T-helper 17 cell (primary cell): ENCODE results near the gene EFHD2. TPM values are rescaled to one million over a fixed set of nuclear protein-coding genes. Genes with fewer than 3 reads are reported as not detected.
A peak's percentile ranks its signal among the peaks of the same experiment; 100 is the strongest.

Source experiments
- ATAC-seq: fragments of 150-1000 bp; cut with Tn5 transposase; 2 replicates; pipeline ENCODE4 v1.10.0; 2021; ENCODE audit warnings: mild to moderate bottlenecking, moderate library complexity
- DNase-seq, 3 donors: peaks; one replicate each; pipeline versions ENCODE4 v3.0.0 to v3.0.0-alpha.2; 2020 to 2021
- H3K9me3 ChIP-seq: one replicate; pipeline ENCODE4 v1.7.0; 2013; ENCODE audit warnings: low read length, mild to moderate bottlenecking; ENCODE audit not compliant: control insufficient read depth, poor library complexity, severe bottlenecking
- H3K27ac Mint-ChIP-seq: one replicate; pipeline ENCODE4 v1.8.0; 2022; ENCODE audit warnings: mild to moderate bottlenecking, moderate library complexity, mixed read lengths
- H3K27me3 Mint-ChIP-seq: one replicate; pipeline ENCODE4 v1.8.0; 2022; ENCODE audit warnings: mixed read lengths
- H3K36me3 Mint-ChIP-seq: one replicate; pipeline ENCODE4 v1.8.0; 2022; ENCODE audit warnings: low read depth, mixed read lengths
- H3K4me1 Mint-ChIP-seq: one replicate; pipeline ENCODE4 v1.8.0; 2022; ENCODE audit warnings: mild to moderate bottlenecking, mixed read lengths
- H3K4me3 Mint-ChIP-seq: one replicate; pipeline ENCODE4 v1.8.0; 2022; ENCODE audit warnings: mild to moderate bottlenecking, moderate library complexity, mixed read lengths
- total RNA-seq, 4 donors: library from RNA in 2 of 4; stranded (reverse) in 2 of 4; gene quantifications; one replicate each; pipeline ENCODE4 v1.2.3 and lab custom pipeline; 2022 to 2026

The EFHD2 gene
- total RNA-seq, 2 donors from 2014 or later: 135 to 197 TPM

DNA sequence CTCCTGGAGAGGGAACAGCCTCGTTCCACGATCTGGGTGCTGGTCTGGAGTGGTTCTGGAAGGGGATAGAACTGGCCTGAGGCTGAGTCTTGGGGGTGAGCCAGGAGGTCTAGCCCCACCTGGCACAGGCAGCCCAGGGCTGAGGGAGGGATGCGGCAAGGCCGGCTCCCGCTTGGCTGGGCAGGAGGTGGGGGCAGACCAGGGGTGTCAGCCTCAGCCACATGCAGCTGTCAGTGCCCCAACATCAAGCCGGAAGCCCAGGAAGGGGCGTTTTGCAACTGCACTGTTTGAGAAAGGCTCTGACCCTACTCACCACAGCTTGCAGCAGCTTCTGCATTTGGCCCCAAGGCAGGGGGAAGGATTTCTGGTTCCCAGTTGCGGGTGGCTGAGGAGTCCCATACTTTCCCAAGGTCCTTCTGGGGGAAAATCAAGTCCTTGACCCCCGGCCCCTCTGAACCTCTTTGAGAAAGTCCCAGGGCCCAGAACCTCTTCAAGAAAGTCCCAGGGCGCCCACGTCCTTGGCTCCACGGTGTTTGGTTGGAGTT, 2.0 kb downstream of the EFHD2 start:
- Mint-ChIP-seq H3K4me1 (peaks cover 49% of the 10 kb centered on the region), H3K36me3 (no peaks in the 10 kb centered on the region)
- no peak for DNase-seq

DNA sequence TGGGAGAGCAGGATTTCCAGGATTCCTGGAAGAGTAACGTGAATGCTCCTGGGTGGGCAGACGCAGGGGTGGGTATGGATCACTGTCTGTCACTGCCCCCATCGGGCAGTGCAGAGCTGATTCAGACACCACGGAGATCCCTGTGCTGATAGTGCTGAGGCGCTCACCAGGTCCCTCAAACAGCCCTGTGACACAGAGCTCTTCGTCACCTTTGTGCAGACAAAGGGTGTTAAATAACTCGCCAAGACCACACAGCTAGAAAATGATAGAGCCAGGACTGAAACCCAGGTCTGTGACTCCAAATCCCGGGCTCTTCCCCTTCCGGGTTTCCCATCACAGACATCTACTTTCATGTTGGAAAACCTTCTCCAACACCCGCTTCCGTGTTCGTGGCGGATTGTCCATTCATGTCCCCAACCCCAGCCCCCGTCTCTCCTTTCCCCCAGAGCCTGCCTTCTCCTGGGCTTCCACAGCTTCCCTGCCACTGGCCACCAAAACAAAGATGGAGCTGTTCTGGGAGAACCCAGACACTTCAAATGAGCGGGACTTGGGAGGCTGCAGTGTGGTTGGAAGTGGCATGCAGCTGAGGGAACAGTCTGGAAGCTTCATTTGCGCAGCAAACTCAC, 2.6 kb downstream of the EFHD2 start:
- no peaks in the 10 kb centered on the region for H3K9me3 ChIP-seq
- Mint-ChIP-seq H3K27ac (peak overlapping the region; percentile 98), H3K36me3 (no peaks in the 10 kb centered on the region), H3K4me3 (peak overlapping the region; percentile 97), H3K27me3 (no peaks in the 10 kb centered on the region), H3K4me1 (peaks cover 54% of the 10 kb centered on the region)
- ATAC-seq: peak; percentile 27
- DNase-seq: peak in 1 of 3 donors; percentile 44

More for the DNA sequence above, 2.0 kb downstream of the EFHD2 start:
- peak overlapping the region; percentile 97 for H3K4me3 Mint-ChIP-seq
- H3K9me3 ChIP-seq: no peaks in the 10 kb centered on the region
- peak; percentile 19 for ATAC-seq
- H3K27ac Mint-ChIP-seq: peak overlapping the region; percentile 98
- H3K27me3 Mint-ChIP-seq: no peaks in the 10 kb centered on the region

- peak overlapping the region; percentile 98 for H3K27ac Mint-ChIP-seq
- H3K9me3 ChIP-seq: no peaks in the 10 kb centered on the region
- ATAC-seq (no peak), DNase-seq (no peak)
- H3K27me3 Mint-ChIP-seq: no peaks in the 10 kb centered on the region
- H3K4me3 Mint-ChIP-seq: peak overlapping the region; percentile 97
- H3K36me3 Mint-ChIP-seq: no peaks in the 10 kb centered on the region
- H3K4me1 Mint-ChIP-seq: peaks cover 57% of the 10 kb centered on the region
These were observed 3.2 kb downstream of the EFHD2 start for GRCh38 chr1:15412843-15413242.

- H3K9me3 ChIP-seq: no peaks in the 10 kb centered on the region
- peaks cover 57% of the 10 kb centered on the region for H3K4me1 Mint-ChIP-seq
- peak overlapping the region; percentile 98 for H3K27ac Mint-ChIP-seq
- peak overlapping the region; percentile 97 for H3K4me3 Mint-ChIP-seq
- ATAC-seq: no peak
- no peaks in the 10 kb centered on the region for H3K27me3 Mint-ChIP-seq
- no peaks in the 10 kb centered on the region for H3K36me3 Mint-ChIP-seq
- DNase-seq: no peak
These were observed 4.1 kb downstream of the EFHD2 start for GRCh38 chr1:15413563-15414444.

DNA sequence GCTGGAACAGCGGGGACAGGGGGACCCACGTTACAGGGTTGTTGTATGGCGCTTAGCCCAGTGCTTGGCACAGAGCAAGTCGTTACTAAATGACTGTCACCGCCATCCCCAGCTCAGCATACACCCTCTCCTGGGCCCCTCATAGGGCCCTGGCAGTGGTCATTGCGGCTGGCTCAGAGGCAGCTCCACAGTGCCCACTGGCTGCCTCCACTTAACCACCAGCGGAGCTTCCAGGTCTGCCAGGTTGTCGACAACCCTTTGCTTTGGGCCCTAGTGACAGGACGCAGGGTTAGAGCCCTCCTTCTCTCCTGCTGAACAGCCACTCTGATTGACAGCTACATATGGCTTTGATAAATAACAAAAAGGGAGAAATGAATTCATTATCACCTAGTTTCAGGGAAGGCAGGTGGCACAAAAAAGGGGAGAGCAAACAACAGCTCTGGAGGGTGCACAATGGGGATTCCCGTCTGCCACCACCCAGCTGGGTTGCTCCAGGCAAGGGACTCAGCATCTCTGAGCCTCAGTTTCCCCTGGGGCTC, 4.8 kb downstream of the EFHD2 start:
- H3K36me3 Mint-ChIP-seq: no peaks in the 10 kb centered on the region
- H3K27ac Mint-ChIP-seq: peak overlapping the region; percentile 98
- H3K27me3 Mint-ChIP-seq: no peaks in the 10 kb centered on the region
- no peaks in the 10 kb centered on the region for H3K9me3 ChIP-seq
- H3K4me3 Mint-ChIP-seq: peak overlapping the region; percentile 57
- H3K4me1 Mint-ChIP-seq: peaks cover 55% of the 10 kb centered on the region
- no peak for ATAC-seq
- DNase-seq: no peak

DNA sequence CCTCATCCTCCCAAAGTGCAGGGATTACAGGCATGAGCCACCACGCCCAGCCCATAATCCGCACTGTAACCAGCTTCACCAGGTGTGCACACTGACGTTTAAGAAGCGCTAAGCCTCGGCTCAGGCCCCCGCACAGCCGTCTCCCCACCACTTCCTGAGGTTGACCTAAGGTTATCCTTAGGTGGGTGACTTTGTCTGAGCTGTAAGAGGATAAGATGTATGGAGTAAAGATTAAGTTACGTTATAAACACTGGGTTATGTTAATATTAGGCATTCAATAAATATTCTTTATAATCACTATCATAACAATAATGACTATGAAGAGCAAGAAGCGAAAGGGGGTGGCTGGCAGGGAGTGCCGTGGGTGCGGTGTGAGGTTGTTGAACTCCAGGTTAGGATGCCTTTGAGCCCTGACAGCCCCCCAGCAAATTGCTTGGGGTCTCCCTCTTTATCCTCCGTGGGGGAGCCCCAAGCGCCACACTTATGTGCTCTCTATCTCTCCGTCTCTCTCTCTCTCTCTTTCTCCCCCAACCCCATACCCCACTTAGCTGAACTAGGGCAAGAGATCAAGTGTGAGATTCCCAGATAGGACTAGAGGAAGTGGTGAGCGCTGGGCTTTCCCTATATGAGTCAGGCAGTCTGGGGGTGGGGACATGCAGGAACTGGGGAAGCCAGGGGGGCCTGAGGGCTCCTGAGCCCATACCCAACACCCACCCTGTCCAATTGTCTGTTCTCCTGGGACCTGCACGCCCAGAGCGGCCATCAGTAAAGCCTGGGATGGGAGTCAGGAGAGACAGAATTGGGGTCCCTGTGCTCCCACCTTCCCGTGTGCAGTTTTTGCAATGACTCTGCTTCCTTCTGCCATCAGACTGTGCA, 7.6 kb downstream of the EFHD2 start:
- H3K4me3 Mint-ChIP-seq: peak overlapping the region; percentile 80

GRCh38 chr1:15418806-15419515, 9.3 kb downstream of the EFHD2 start:
- Mint-ChIP-seq H3K4me3 (peak overlapping the region; percentile 68), H3K27ac (peak overlapping the region; percentile 98)
- DNase-seq: no peak

More for the DNA sequence above, 7.6 kb downstream of the EFHD2 start:
- H3K9me3 ChIP-seq: no peaks in the 10 kb centered on the region
- DNase-seq (peak; percentile 56 to 77 (median 61)), ATAC-seq (peak; percentile 85)
- no peaks in the 10 kb centered on the region for H3K27me3 Mint-ChIP-seq
- H3K36me3 Mint-ChIP-seq: no peaks in the 10 kb centered on the region
- peaks cover 47% of the 10 kb centered on the region for H3K4me1 Mint-ChIP-seq
- peak overlapping the region; percentile 98 for H3K27ac Mint-ChIP-seq

DNA sequence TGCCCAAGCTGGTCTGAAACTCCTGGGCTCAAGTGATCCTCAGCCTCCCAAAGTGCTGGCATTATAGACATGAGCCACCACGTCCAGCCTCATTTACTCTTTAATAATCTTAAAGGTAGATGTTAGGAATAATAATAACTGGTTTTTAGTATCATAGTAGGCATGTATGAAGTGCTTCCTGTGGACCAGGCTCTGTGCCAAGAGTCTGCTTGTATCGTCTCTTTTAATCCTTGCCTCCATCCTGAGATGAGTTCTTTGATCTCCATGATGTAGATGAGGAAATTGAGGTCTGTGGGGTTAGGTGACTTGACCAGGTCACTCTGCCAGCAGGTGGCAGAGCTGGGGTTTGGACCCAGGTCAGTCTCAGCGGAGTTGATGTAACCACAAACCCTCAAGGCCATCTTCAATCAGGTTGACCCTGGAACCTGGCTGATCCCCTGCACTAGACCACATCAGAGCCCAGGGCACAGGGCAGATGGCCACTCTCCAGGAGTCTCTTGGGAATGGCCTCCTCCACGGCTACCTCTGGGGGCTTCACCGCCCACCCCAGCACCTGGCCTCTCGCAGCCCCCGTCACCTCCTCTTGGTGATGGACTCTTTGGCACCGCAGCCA, 11.3 kb downstream of the EFHD2 start:
- Mint-ChIP-seq H3K4me3 (no peak overlapping the region), H3K27ac (no peak overlapping the region), H3K27me3 (no peaks in the 10 kb centered on the region), H3K4me1 (peaks cover 36% of the 10 kb centered on the region), H3K36me3 (peaks cover 5% of the 10 kb centered on the region)
- no peak for DNase-seq
- ATAC-seq: no peak
- H3K9me3 ChIP-seq: no peaks in the 10 kb centered on the region

More at GRCh38 chr1:15418806-15419515, 9.3 kb downstream of the EFHD2 start:
- H3K36me3 Mint-ChIP-seq: no peaks in the 10 kb centered on the region
- no peaks in the 10 kb centered on the region for H3K9me3 ChIP-seq
- no peaks in the 10 kb centered on the region for H3K27me3 Mint-ChIP-seq
- peaks cover 42% of the 10 kb centered on the region for H3K4me1 Mint-ChIP-seq
- no peak for ATAC-seq

DNA sequence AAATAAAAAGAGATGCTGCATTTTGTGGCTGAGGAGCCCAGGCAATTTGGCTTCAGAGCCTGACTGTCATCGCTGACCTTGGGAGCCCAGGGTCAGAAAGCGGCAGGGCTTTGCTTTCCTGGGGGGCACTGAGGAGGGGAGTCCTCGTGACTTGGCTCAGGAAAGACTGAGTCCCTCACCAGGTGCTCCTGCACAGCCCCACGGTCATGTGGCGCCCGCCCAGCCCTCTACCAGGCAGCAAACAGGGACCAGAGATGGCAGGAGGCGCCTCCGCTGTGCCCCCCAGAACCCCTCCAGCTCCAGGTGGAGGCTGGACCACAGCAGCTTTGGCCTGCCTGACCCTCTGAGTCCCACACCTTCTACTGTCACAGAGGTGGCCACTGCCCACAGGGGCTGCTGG, 13.2 kb downstream of the EFHD2 start:
- Mint-ChIP-seq H3K27ac (peak overlapping the region; percentile 88), H3K36me3 (peaks cover 8% of the 10 kb centered on the region), H3K4me1 (peaks cover 28% of the 10 kb centered on the region), H3K4me3 (peak overlapping the region; percentile 49), H3K27me3 (no peaks in the 10 kb centered on the region)
- no peak for ATAC-seq
- H3K9me3 ChIP-seq: no peaks in the 10 kb centered on the region
- DNase-seq: no peak

DNA sequence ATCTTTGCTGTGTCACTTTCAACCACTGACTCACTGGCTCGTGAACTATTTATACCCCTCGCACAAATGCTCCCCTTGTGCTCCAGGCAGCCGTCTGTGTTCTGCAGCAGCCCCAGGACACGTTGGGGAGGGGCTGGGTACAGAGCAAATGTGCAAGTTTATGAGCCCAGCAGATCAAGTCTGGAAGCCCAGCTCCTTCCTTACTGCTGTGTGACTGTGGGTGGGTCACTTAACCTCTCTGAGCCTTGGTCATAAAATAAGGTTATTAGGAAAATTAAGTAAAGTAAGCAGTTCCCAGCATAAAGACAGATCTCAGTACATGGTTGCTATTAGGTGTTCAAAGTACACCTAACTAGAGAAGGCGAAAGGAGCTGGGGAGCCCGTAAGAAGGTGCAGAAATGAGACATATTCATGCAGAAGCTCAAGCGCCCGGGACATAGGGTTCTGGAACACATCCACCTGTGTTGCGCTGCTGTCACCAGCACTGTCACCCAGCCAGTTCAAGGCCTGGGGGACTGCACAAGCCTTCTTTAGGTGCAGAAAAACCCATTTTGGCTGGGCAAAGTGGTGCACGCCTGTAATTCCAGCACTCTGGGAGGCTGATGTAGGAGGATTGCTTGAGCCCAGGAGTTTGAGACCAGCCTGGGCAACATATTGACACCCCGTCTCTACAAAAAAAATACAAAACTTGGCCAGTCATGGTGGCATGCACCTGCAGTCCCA, 13.8 kb downstream of the EFHD2 start:
- Mint-ChIP-seq H3K4me3 (peak overlapping the region; percentile 49), H3K4me1 (peaks cover 28% of the 10 kb centered on the region), H3K27me3 (no peaks in the 10 kb centered on the region), H3K36me3 (peaks cover 8% of the 10 kb centered on the region), H3K27ac (peak overlapping the region; percentile 88)
- ATAC-seq (no peak), DNase-seq (no peak)
- H3K9me3 ChIP-seq: no peaks in the 10 kb centered on the region

DNA sequence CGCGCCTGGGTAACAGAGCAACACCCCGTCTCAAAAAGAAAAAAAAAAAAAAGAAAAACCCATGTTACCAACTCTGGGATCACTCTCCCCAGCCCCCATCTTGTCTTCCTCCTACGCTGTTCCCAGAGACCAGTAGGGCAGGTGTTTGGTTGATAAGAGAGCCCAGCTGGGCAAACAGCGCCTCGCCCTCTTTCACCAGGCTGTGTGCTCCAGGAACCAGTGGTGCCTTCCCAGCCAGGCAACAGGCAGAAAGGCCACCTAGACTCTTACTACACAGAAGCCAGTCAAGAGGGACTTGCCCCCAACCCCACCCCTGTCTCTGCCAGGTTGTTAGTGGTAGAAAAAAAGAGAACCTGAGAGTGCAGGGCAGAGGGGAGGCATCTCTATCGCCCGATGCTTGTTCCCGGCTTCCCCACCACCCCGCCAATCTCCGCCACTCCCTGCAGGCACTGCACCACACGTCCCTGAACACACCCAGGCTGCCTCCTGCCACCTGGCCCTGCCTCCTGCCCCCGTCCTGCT, 14.5 kb downstream of the EFHD2 start:
- peaks cover 28% of the 10 kb centered on the region for H3K4me1 Mint-ChIP-seq
- ATAC-seq (no peak), DNase-seq (no peak)
- H3K36me3 Mint-ChIP-seq: peaks cover 8% of the 10 kb centered on the region
- H3K4me3 Mint-ChIP-seq: no peak overlapping the region
- peak overlapping the region; percentile 88 for H3K27ac Mint-ChIP-seq
- no peaks in the 10 kb centered on the region for H3K9me3 ChIP-seq
- no peaks in the 10 kb centered on the region for H3K27me3 Mint-ChIP-seq
